Peyer's patch (tissue), 4 donors: ENCODE data around the gene ETV6. TPM values are rescaled to one million over a fixed set of nuclear protein-coding genes. Genes with fewer than 3 reads are reported as not detected.

Experiments used
- DNase-seq, 3 donors: peaks; one replicate each; pipeline ENCODE4 v3.0.0-alpha.2; 2017 to 2019
- H3K27ac ChIP-seq, 4 donors: fragments of 200-600 bp; sonication (generic); one replicate each; pipeline ENCODE4 v1.5.1; 2016 to 2019
- H3K27me3 ChIP-seq, 2 donors: fragments of 200-600 bp; sonication (generic); one replicate each; pipeline ENCODE4 v1.5.1; 2019
- H3K36me3 ChIP-seq, 3 donors: fragments of 200-600 bp; sonication (generic); one replicate each; pipeline ENCODE4 v1.5.1; 2016 to 2019
- H3K4me1 ChIP-seq, 4 donors: fragments of 200-600 bp; sonication (generic); one replicate each; pipeline ENCODE4 v1.5.1; 2016 to 2019
- H3K4me3 ChIP-seq, 4 donors: fragments of 200-600 bp; sonication (generic); 1 replicate in 3 of 4; 2 replicates in 1 of 4; pipeline ENCODE4 v1.5.1; 2016 to 2019; ENCODE audit warnings: mild to moderate bottlenecking in 1 of 4
- H3K9me3 ChIP-seq, 4 donors: fragments of 200-600 bp; sonication (generic); one replicate each; pipeline ENCODE4 v1.5.1; 2016 to 2019; ENCODE audit warnings: mild to moderate bottlenecking in 1 of 4
- CTCF ChIP-seq, 6 experiments: fragments of 450-650 bp in 4 of 6; fragments of 200-600 bp in 2 of 6; sonication (generic) in 1 of 6; IDR thresholded peaks; one replicate each; pipeline ENCODE4 v1.5.1; 2017 to 2019; ENCODE audit warnings: antibody characterized with exemption in 6 of 6, mild to moderate bottlenecking in 3 of 6, moderate library complexity in 1 of 6
- POLR2A ChIP-seq, 2 donors: fragments of 450-650 bp; IDR thresholded peaks; one replicate each; pipeline ENCODE4 v1.5.1; 2017; ENCODE audit warnings: antibody characterized with exemption in 2 of 2, mild to moderate bottlenecking in 2 of 2, moderate library complexity in 2 of 2
- total RNA-seq, 4 donors: library from RNA; depleted of rRNA; stranded (reverse); fragments of >200 nt; gene quantifications; one replicate each; pipeline ENCODE4 v1.1.0, GENCODE V29; 2016

Gene ETV6
- total RNA-seq, 4 donors from 2014 or later = 35.4 to 49.5 (median 42.2) TPM

- Histone ChIP-seq H3K4me3 (no peak overlapping the region), H3K36me3 (no peaks in the 10 kb centered on the region), H3K4me1 (peaks cover 0 to 36% (median 2%) of the 10 kb centered on the region in 4 donors), H3K27ac (peak overlapping the region in 2 of 4 donors; percentile 21 to 52), H3K27me3 (no peaks in the 10 kb centered on the region), H3K9me3 (no peaks in the 10 kb centered on the region)
- no peak for TF ChIP-seq CTCF (IDR thresholded peaks at IDR 0.05)
- no peak for TF ChIP-seq POLR2A (IDR thresholded peaks at IDR 0.05)
- no peak for DNase-seq
Measured at GRCh38 chr12:11797317-11797913, 147.9 kb downstream of the ETV6 start.

DNA sequence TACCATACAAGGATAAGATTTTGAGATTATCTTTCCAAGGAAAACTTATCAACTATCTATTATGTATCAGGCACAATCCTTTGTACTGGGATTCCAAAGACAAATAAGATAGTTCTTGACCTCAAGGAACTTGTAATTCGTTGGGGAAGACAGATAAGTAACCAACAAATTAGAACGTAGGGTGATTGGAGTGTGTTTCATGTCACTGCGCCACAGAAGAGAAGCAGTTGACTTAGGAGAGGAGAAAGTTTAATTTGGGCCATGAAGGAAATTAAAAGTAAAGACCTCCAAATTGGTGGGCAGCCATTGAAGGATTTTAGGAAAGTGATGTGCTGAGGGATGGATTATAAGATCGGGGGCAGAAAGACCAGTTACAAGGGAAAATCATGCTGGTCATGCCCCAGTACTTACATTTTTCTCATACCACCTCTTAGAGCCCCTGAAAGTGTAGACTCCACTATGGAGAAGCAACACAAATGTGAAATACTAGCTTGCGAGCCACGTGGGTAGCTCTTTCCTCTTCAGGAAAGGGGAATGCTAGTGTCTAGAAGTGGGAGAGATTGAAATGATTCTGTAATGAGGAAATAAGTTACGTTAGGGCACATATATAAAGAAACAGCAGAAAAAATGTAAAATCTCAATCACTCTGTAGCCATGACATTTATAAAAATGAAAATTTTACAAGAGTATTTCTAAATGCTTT is 148.7 kb downstream of the ETV6 start:
- Histone ChIP-seq H3K4me3 (no peak overlapping the region), H3K27ac (peak overlapping the region in 1 of 4 donors; percentile 52), H3K9me3 (no peaks in the 10 kb centered on the region), H3K36me3 (no peaks in the 10 kb centered on the region), H3K4me1 (peaks cover 0 to 36% (median 2%) of the 10 kb centered on the region in 4 donors), H3K27me3 (no peaks in the 10 kb centered on the region)
- no peak for DNase-seq
- TF ChIP-seq CTCF (IDR thresholded peaks at IDR 0.05) = no peak
- no peak for TF ChIP-seq POLR2A (IDR thresholded peaks at IDR 0.05)

DNA sequence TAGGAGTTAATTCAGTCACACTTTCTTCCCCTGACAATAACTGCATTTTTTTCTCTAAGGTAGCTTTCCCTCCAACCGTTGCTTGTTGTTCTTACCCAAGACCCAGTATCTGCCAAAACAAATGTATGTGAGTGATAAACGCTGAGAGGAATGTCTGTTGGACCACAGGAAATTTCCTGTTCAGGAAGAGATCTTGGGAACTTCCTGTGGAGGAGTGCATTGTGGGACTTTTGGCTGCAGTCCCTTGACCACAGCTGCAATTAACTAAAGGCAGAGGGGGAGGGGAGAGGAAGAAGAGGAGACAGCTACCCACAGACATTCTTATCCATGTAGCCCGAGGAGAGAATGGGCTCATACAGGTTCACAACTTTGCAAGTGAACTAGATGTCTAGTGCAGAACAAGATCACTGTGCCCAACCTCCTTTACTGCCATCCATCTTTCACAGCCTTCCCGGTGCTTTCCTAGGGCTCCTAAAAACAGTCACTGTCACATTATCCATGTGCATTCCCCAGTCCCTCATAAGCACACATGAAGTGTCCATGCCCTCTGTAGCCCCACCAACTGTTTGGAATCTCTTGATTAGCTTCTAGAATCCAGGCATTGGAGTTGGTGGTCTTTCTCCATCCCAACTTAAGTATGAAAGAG is 149.5 kb downstream of the ETV6 start:
- Histone ChIP-seq H3K27ac (peak overlapping the region in 2 of 4 donors; percentile 7 to 52), H3K36me3 (no peaks in the 10 kb centered on the region), H3K9me3 (no peaks in the 10 kb centered on the region), H3K4me1 (peaks cover 0 to 29% (median 2%) of the 10 kb centered on the region in 4 donors), H3K4me3 (no peak overlapping the region), H3K27me3 (no peaks in the 10 kb centered on the region)
- no peak for DNase-seq
- no peak for TF ChIP-seq CTCF (IDR thresholded peaks at IDR 0.05)
- no peak for TF ChIP-seq POLR2A (IDR thresholded peaks at IDR 0.05)

DNA sequence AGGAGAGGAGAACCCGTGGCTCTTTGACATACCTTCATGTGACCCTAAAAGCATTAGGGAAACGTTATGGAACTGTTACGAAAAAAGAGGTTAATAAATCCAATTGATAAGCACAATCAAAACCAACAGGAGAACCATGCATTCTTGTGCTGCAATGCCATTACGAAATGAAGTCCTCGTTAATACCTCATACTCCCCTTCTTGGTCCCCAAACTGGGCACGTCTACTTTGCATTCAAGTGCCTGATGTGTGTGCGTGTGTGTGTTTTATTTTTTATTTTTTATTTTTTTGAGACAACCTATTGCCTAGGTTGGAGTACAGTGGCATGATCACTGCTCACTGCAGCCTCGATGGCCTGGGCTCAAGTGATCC is 150.0 kb downstream of the ETV6 start:
- H3K4me1 ChIP-seq = peaks cover 0 to 25% (median 2%) of the 10 kb centered on the region in 4 donors
- peak overlapping the region in 1 of 4 donors; percentile 7 for H3K27ac ChIP-seq
- H3K27me3 ChIP-seq = no peaks in the 10 kb centered on the region

GRCh38 chr12:11801643-11802042 is 152.2 kb downstream of the ETV6 start:
- DNase-seq = no peak
- peak overlapping the region in 1 of 4 donors; percentile 25 for H3K27ac ChIP-seq
- H3K27me3 ChIP-seq = no peaks in the 10 kb centered on the region
- H3K9me3 ChIP-seq = no peaks in the 10 kb centered on the region
- no peaks in the 10 kb centered on the region for H3K36me3 ChIP-seq
- peaks cover 0 to 21% (median 0%) of the 10 kb centered on the region in 4 donors for H3K4me1 ChIP-seq
- TF ChIP-seq POLR2A (IDR thresholded peaks at IDR 0.05) (no peak), CTCF (IDR thresholded peaks at IDR 0.05) (no peak)
- H3K4me3 ChIP-seq = no peak overlapping the region

More for the DNA sequence above, 150.0 kb downstream of the ETV6 start:
- H3K9me3 ChIP-seq = no peaks in the 10 kb centered on the region
- no peak for TF ChIP-seq POLR2A (IDR thresholded peaks at IDR 0.05)
- no peak for TF ChIP-seq CTCF (IDR thresholded peaks at IDR 0.05)
- H3K36me3 ChIP-seq = no peaks in the 10 kb centered on the region
- DNase-seq = no peak
- H3K4me3 ChIP-seq = no peak overlapping the region
